K562 (cell line): ENCODE data around the gene PARD3.

Experiments
- CTCF ChIP-seq, 3 experiments: IDR thresholded peaks in 2 of 3; conservative IDR thresholded peaks in 1 of 3; 2 replicates each; pipeline ENCODE4 v1.5.1; 2011 to 2012; ENCODE audit warnings: low read length in 3 of 3, mild to moderate bottlenecking in 3 of 3, control low read depth in 2 of 3, improper control_type of control experiment in 1 of 3, inconsistent platforms in 1 of 3, low read depth in 1 of 3, mixed read lengths in 1 of 3, moderate library complexity in 1 of 3; ENCODE audit not compliant: insufficient read depth in 2 of 3
- IRF9 ChIP-seq: fragments of 450-650 bp; IDR thresholded peaks from 2 replicates; pipeline ENCODE4 v1.6.1; 2016; ENCODE audit warnings: missing biosample characterization, missing genetic modification characterization
- TRIM28 ChIP-seq: fragments of 450-650 bp; IDR thresholded peaks from 2 replicates; pipeline ENCODE4 v1.6.1; 2017

GRCh38 chr10:34137201-34137600 lies 677.9 kb downstream of the PARD3 start:
- TF ChIP-seq CTCF (IDR thresholded peaks at IDR 0.05 in 2 of 3, conservative IDR thresholded peaks at IDR 0.05 in 1 of 3; ENCODE audit: insufficient read depth in 2 of 3, low read depth in 1 of 3, low read length in 3 of 3): no peak
- TF ChIP-seq IRF9 (tag): no peak
- no peak for TF ChIP-seq TRIM28
